HEK293 (cell line): ENCODE results near the gene STIM1.

Source experiments
- CTCF ChIA-PET: fragments of 350-600 bp; formaldehyde crosslinking; extraction: SDS; loops from one replicate; lab custom pipeline; 2021; ENCODE audit warnings: antibody characterized with exemption; lab: Yijun Ruan, JAX
- POLR2A ChIA-PET: fragments of 300-600 bp; formaldehyde crosslinking; extraction: SDS; loops from one replicate; lab custom pipeline; 2020; ENCODE audit warnings: antibody characterized with exemption, inconsistent platforms; lab: Yijun Ruan, JAX
- H3K27ac ChIP-seq: fragments of 200-500 bp; sonication (Bioruptor generic); 2 replicates; pipeline ENCODE4 v1.5.1; 2014; ENCODE audit warnings: low read depth, low read length, control low read depth, inconsistent platforms; ENCODE audit errors: extremely low read depth
- H3K36me3 ChIP-seq, 2 experiments: fragments of 200-500 bp in 1 of 2; sonication (Bioruptor generic) in 1 of 2; 1 replicate in 1 of 2; 2 replicates in 1 of 2; pipeline ENCODE4 v1.5.1; 2014 to 2017; ENCODE audit warnings: inconsistent platforms in 2 of 2, low read length in 2 of 2; ENCODE audit not compliant: control insufficient read depth in 2 of 2, insufficient read depth in 1 of 2
- H3K4me1 ChIP-seq: fragments of 200-500 bp; sonication (Bioruptor generic); 2 replicates; pipeline ENCODE4 v1.5.1; 2014; ENCODE audit warnings: mild to moderate bottlenecking, low read length, inconsistent platforms; ENCODE audit not compliant: control insufficient read depth, insufficient read depth
- H3K4me3 ChIP-seq: 2 replicates; pipeline ENCODE4 v1.5.1; 2011; ENCODE audit warnings: low read depth, mild to moderate bottlenecking, control low read depth, low read length, moderate library complexity
- H3K9me3 ChIP-seq: fragments of 200-500 bp; sonication (Bioruptor generic); 2 replicates; pipeline ENCODE4 v1.5.1; 2014; ENCODE audit warnings: low read depth, low read length, inconsistent platforms; ENCODE audit not compliant: control insufficient read depth, insufficient read depth
- GLIS2 ChIP-seq: fragments of 450-650 bp; formaldehyde crosslinking; IDR thresholded peaks from 2 replicates; pipeline ENCODE4 v1.5.1; 2016; ENCODE audit warnings: missing biosample characterization, missing genetic modification characterization
- OSR2 ChIP-seq: fragments of 450-650 bp; formaldehyde crosslinking; IDR thresholded peaks from 2 replicates; pipeline ENCODE4 v1.5.1; 2016; ENCODE audit warnings: missing biosample characterization, missing genetic modification characterization
- OVOL3 ChIP-seq: fragments of 450-650 bp; formaldehyde crosslinking; IDR thresholded peaks from 2 replicates; pipeline ENCODE4 v1.5.1; 2016; ENCODE audit warnings: missing biosample characterization, missing genetic modification characterization
- PRDM1 ChIP-seq: fragments of 450-650 bp; formaldehyde crosslinking; IDR thresholded peaks from 2 replicates; pipeline ENCODE4; 2016; ENCODE audit warnings: missing biosample characterization, missing genetic modification characterization
- PRDM2 ChIP-seq: fragments of 450-650 bp; formaldehyde crosslinking; IDR thresholded peaks from 2 replicates; pipeline ENCODE4 v1.5.1; 2016; ENCODE audit warnings: missing biosample characterization, missing genetic modification characterization, borderline replicate concordance
- SALL2 ChIP-seq: fragments of 450-650 bp; formaldehyde crosslinking; IDR thresholded peaks from 2 replicates; pipeline ENCODE4 v1.5.0; 2017; ENCODE audit warnings: missing biosample characterization, mild to moderate bottlenecking, missing genetic modification characterization, borderline replicate concordance
- ZBTB21 ChIP-seq: fragments of 450-650 bp; formaldehyde crosslinking; IDR thresholded peaks from 2 replicates; pipeline ENCODE4 v1.5.1; 2017; ENCODE audit warnings: missing biosample characterization, missing genetic modification characterization
- ZBTB49 ChIP-seq: fragments of 450-650 bp; formaldehyde crosslinking; IDR thresholded peaks from 2 replicates; pipeline ENCODE4 v1.5.1; 2016; ENCODE audit warnings: missing biosample characterization, missing genetic modification characterization, low read depth
- ZNF19 ChIP-seq: fragments of 450-650 bp; formaldehyde crosslinking; IDR thresholded peaks from 2 replicates; pipeline ENCODE4; 2016; ENCODE audit warnings: missing biosample characterization, missing genetic modification characterization, low read depth
- ZNF23 ChIP-seq: fragments of 450-650 bp; formaldehyde crosslinking; IDR thresholded peaks from 2 replicates; pipeline ENCODE4 v1.5.1; 2016; ENCODE audit warnings: missing biosample characterization, missing genetic modification characterization, borderline replicate concordance
- ZNF266 ChIP-seq: fragments of 450-650 bp; formaldehyde crosslinking; IDR thresholded peaks from 2 replicates; pipeline ENCODE4 v1.5.1; 2016; ENCODE audit warnings: missing biosample characterization, missing genetic modification characterization, low read depth
- ZNF362 ChIP-seq: fragments of 450-650 bp; formaldehyde crosslinking; IDR thresholded peaks from 2 replicates; pipeline ENCODE4 v1.5.1; 2016; ENCODE audit warnings: missing biosample characterization, missing genetic modification characterization
- ZNF404 ChIP-seq: fragments of 450-650 bp; formaldehyde crosslinking; IDR thresholded peaks from 2 replicates; pipeline ENCODE4 v1.5.1; 2017; ENCODE audit warnings: missing biosample characterization, missing genetic modification characterization
- ZNF513 ChIP-seq: fragments of 450-650 bp; IDR thresholded peaks from 2 replicates; pipeline ENCODE4 v1.5.1; 2018; ENCODE audit warnings: missing biosample characterization, missing genetic modification characterization
- ZNF664 ChIP-seq: fragments of 450-650 bp; formaldehyde crosslinking; IDR thresholded peaks from 2 replicates; pipeline ENCODE4 v1.5.1; 2016; ENCODE audit warnings: missing biosample characterization, missing genetic modification characterization
- ZNF692 ChIP-seq: fragments of 450-650 bp; formaldehyde crosslinking; IDR thresholded peaks from 2 replicates; pipeline ENCODE4 v1.5.1; 2016; ENCODE audit warnings: missing biosample characterization, missing genetic modification characterization
- ZNF76 ChIP-seq: fragments of 450-650 bp; formaldehyde crosslinking; IDR thresholded peaks from 2 replicates; pipeline ENCODE4; 2016; ENCODE audit warnings: low read depth, missing biosample characterization, missing genetic modification characterization, borderline replicate concordance
- ZNF776 ChIP-seq: fragments of 450-650 bp; formaldehyde crosslinking; IDR thresholded peaks from 2 replicates; pipeline ENCODE4 v1.5.0; 2017; ENCODE audit warnings: missing biosample characterization, missing genetic modification characterization, borderline replicate concordance
- TF ChIP-seq, protein P1 (sequence below): fragments of 450-650 bp; formaldehyde crosslinking; IDR thresholded peaks from 2 replicates; pipeline ENCODE4 v1.5.1; 2017; ENCODE audit warnings: missing biosample characterization, missing genetic modification characterization

STIM1 gene

DNA sequence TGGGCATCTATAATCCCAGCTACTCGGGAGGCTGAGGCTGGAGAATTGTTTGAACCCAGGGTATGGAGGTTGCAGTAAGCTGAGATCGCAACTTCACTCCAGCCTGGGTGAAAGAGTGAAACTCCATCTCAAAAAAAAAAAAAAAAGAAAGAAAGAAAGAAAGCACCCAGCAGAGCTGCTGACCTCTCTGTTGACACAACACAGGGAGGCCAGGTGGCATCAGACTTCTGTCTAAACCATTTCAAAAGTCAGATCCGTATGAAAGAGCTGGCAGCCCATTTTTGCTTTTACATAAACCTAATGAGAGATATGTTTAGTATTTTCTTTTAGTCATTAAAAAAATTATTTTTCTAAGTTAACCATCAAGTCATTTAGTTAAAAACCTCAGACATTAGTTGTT lies 174.7 kb downstream of the STIM1 start:
- no peaks in the 10 kb centered on the region for H3K9me3 ChIP-seq
- POLR2A ChIA-PET: interaction anchor here (0.7 kb wide), 1 partner anchor 11 kb away, joined by 6 read pairs; no protein-coding TSS in a partner anchor
- H3K27ac ChIP-seq: no peak overlapping the region
- no peaks in the 10 kb centered on the region for H3K4me1 ChIP-seq
- no peak overlapping the region for H3K4me3 ChIP-seq
- CTCF ChIA-PET: no interaction called here
- TF ChIP-seq ZNF776 (tag by site-specific recombination) (no peak), ZNF23 (tag by site-specific recombination) (no peak), ZNF692 (tag by site-specific recombination) (no peak), ZNF513 (tag by site-specific recombination) (no peak), ZNF362 (tag by site-specific recombination) (no peak), PRDM1 (no peak), GLIS2 (tag by site-specific recombination) (no peak), OVOL3 (tag by site-specific recombination) (no peak), ZNF19 (tag by site-specific recombination) (no peak), ZNF664 (tag by site-specific recombination) (no peak), ZBTB49 (no peak)
- TF ChIP-seq, protein P1, sequence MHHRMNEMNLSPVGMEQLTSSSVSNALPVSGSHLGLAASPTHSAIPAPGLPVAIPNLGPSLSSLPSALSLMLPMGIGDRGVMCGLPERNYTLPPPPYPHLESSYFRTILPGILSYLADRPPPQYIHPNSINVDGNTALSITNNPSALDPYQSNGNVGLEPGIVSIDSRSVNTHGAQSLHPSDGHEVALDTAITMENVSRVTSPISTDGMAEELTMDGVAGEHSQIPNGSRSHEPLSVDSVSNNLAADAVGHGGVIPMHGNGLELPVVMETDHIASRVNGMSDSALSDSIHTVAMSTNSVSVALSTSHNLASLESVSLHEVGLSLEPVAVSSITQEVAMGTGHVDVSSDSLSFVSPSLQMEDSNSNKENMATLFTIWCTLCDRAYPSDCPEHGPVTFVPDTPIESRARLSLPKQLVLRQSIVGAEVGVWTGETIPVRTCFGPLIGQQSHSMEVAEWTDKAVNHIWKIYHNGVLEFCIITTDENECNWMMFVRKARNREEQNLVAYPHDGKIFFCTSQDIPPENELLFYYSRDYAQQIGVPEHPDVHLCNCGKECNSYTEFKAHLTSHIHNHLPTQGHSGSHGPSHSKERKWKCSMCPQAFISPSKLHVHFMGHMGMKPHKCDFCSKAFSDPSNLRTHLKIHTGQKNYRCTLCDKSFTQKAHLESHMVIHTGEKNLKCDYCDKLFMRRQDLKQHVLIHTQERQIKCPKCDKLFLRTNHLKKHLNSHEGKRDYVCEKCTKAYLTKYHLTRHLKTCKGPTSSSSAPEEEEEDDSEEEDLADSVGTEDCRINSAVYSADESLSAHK (tag by site-specific recombination): no peak
- no peaks in the 10 kb centered on the region for H3K36me3 ChIP-seq

- CTCF ChIA-PET: no interaction called here
- Histone ChIP-seq H3K36me3 (no peaks in the 10 kb centered on the region), H3K9me3 (no peaks in the 10 kb centered on the region), H3K27ac (no peak overlapping the region), H3K4me1 (no peaks in the 10 kb centered on the region), H3K4me3 (no peak overlapping the region)
- POLR2A ChIA-PET: no interaction called here
- TF ChIP-seq ZNF404 (tag by site-specific recombination): no peak
- TF ChIP-seq SALL2 (tag by site-specific recombination): no peak
- no peak for TF ChIP-seq ZNF266
- no peak for TF ChIP-seq ZBTB21 (tag by site-specific recombination)
- no peak for TF ChIP-seq ZNF362 (tag by site-specific recombination)
- TF ChIP-seq OSR2 (tag by site-specific recombination): no peak
- no peak for TF ChIP-seq PRDM2
- no peak for TF ChIP-seq ZNF76
Observed at GRCh38 chr11:4032097-4032496, 176.6 kb downstream of the STIM1 start.
